ENCODE measurements around the gene AKT3. TPM values are rescaled to one million over a fixed set of nuclear protein-coding genes. Genes with fewer than 3 reads are reported as not detected.

The AKT3 gene
- total and polyA plus RNA-seq, 2 donors (not counting 1 experiment from before 2014, with no cell fraction given): 37.8 to 42.0 TPM

- H3K4me1 ChIP-seq (ENCODE audit: control insufficient read depth, extremely low read depth, insufficient read depth, low read length): no peaks in the 10 kb centered on the region
- no peak overlapping the region for H3K4me2 ChIP-seq (ENCODE audit: extremely low read depth, insufficient read depth, low read length)
- no peak overlapping the region for H2AFZ ChIP-seq (ENCODE audit: low read length)
- H3K36me3 ChIP-seq (ENCODE audit: control insufficient read depth, insufficient read depth, low read length): peaks cover 6% of the 10 kb centered on the region
- H3K27me3 ChIP-seq (ENCODE audit: control insufficient read depth, insufficient read depth, low read length): no peaks in the 10 kb centered on the region
- H3K9ac ChIP-seq (ENCODE audit: insufficient read depth, low read length): no peak overlapping the region
- H3K9me3 ChIP-seq (ENCODE audit: control insufficient read depth, insufficient read depth, low read depth, low read length): no peaks in the 10 kb centered on the region
- H3K27ac ChIP-seq (ENCODE audit: insufficient read depth, low read length): no peak overlapping the region
- H3K4me3 ChIP-seq (replicated peaks in 1 of 4; ENCODE audit: control extremely low read depth in 1 of 4, insufficient read depth in 1 of 4, low read depth in 3 of 4, low read length in 4 of 4): no peak overlapping the region
- TF ChIP-seq EZH2 (IDR thresholded peaks at IDR 0.05; ENCODE audit: low read length, missing control alignments): no peak
- TF ChIP-seq CTCF (conservative IDR thresholded peaks at IDR 0.05 in 1 of 2, IDR thresholded peaks at IDR 0.05 in 1 of 2; ENCODE audit: low read depth in 1 of 2, low read length in 2 of 2): no peak
- no peak for DNase-seq (ENCODE audit: low read depth in 2 of 2)
- H3K79me2 ChIP-seq (ENCODE audit: control insufficient read depth, insufficient read depth, low read length): no peaks in the 10 kb centered on the region
- H4K20me1 ChIP-seq (ENCODE audit: control insufficient read depth, extremely low read depth, insufficient read depth, low read length): no peaks in the 10 kb centered on the region
These were observed 342.3 kb downstream of the AKT3 start for GRCh38 chr1:243507672-243508302.

DNA sequence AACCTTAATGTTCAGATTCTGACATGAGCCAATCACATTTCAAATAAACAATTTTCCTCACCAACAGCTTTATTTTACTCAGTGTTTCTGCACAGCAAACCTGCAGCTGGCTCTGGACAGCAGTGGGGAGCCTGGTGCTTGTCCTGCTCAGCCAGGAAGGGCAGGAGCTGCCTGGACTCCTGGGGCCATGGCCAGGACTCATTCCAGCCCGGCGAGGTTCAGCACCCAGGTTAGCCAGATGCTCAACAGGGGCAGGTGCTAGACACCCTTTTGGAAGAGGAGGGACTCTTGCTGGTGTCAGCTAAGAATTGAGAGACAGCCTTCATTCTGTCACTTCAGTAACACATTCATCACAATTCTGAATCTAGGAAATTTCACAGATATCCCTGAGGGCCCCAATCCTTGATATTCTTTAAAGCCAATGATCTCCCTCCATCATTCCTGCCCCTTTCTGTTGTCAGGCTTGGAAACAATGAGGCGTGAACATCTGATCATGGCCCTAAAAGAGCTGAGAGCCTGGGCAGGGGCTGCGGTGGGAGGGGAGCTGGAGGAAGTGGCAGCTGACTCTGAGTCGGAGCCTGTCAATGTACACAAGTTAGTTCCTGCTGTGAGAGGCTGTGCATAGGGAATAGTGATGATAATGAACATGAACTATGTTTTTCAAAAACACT, 342.9 kb downstream of the AKT3 start:
- no peak overlapping the region for H2AFZ ChIP-seq (ENCODE audit: low read length)
- H3K36me3 ChIP-seq (ENCODE audit: control insufficient read depth, insufficient read depth, low read length): peaks cover 6% of the 10 kb centered on the region
- no peak for DNase-seq (ENCODE audit: low read depth in 2 of 2)
- H3K4me1 ChIP-seq (ENCODE audit: control insufficient read depth, extremely low read depth, insufficient read depth, low read length): no peaks in the 10 kb centered on the region
- no peaks in the 10 kb centered on the region for H3K9me3 ChIP-seq (ENCODE audit: control insufficient read depth, insufficient read depth, low read depth, low read length)
- no peak overlapping the region for H3K4me2 ChIP-seq (ENCODE audit: extremely low read depth, insufficient read depth, low read length)
- H3K4me3 ChIP-seq (replicated peaks in 1 of 4; ENCODE audit: control extremely low read depth in 1 of 4, insufficient read depth in 1 of 4, low read depth in 3 of 4, low read length in 4 of 4): no peak overlapping the region
- no peaks in the 10 kb centered on the region for H3K79me2 ChIP-seq (ENCODE audit: control insufficient read depth, insufficient read depth, low read length)
- H3K9ac ChIP-seq (ENCODE audit: insufficient read depth, low read length): no peak overlapping the region
- TF ChIP-seq EZH2 (IDR thresholded peaks at IDR 0.05; ENCODE audit: low read length, missing control alignments) (no peak), CTCF (conservative IDR thresholded peaks at IDR 0.05 in 1 of 2, IDR thresholded peaks at IDR 0.05 in 1 of 2; ENCODE audit: low read depth in 1 of 2, low read length in 2 of 2) (no peak)
- no peaks in the 10 kb centered on the region for H4K20me1 ChIP-seq (ENCODE audit: control insufficient read depth, extremely low read depth, insufficient read depth, low read length)
- H3K27me3 ChIP-seq (ENCODE audit: control insufficient read depth, insufficient read depth, low read length): no peaks in the 10 kb centered on the region
- H3K27ac ChIP-seq (ENCODE audit: insufficient read depth, low read length): no peak overlapping the region

DNA sequence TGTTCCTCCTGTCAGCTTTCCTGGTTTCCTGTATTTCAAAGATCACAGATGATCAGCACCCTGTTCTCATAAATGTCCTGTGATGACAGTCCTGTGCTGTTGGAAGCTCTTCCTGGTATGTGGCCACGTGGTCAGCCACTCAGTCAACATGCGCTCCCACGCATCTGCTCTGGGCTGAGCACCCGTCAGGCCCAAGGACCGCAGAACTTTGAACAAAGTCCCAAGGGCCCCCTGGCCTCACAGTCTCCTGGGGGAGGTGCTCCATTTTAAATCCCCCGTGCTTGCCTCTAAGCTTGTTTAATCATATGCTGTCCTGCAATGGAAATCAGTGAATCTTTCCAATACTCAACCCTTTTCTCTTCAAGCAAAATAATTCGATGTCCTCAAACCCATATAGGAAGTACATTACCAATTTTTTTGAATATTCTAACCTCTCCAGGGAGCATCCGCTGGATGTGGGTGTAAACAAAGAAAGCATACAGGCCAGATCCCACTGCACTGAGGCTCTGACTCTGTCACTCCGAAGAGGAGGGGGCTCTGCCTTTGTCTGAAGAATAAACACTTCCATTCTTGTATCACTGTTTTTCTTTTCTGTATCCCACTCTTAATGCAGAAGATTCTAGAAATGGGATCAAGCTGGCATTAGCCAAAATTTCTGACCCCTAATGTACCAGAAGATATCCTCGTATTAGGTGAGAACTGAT, 343.9 kb downstream of the AKT3 start:
- no peak for TF ChIP-seq CTCF (conservative IDR thresholded peaks at IDR 0.05 in 1 of 2, IDR thresholded peaks at IDR 0.05 in 1 of 2; ENCODE audit: low read depth in 1 of 2, low read length in 2 of 2)
- H3K27me3 ChIP-seq (ENCODE audit: control insufficient read depth, insufficient read depth, low read length): no peaks in the 10 kb centered on the region
- H3K9ac ChIP-seq (ENCODE audit: insufficient read depth, low read length): no peak overlapping the region
- no peak overlapping the region for H2AFZ ChIP-seq (ENCODE audit: low read length)
- H3K36me3 ChIP-seq (ENCODE audit: control insufficient read depth, insufficient read depth, low read length): peaks cover 6% of the 10 kb centered on the region
- no peaks in the 10 kb centered on the region for H3K4me1 ChIP-seq (ENCODE audit: control insufficient read depth, extremely low read depth, insufficient read depth, low read length)
- no peaks in the 10 kb centered on the region for H4K20me1 ChIP-seq (ENCODE audit: control insufficient read depth, extremely low read depth, insufficient read depth, low read length)
- no peak overlapping the region for H3K4me3 ChIP-seq (replicated peaks in 1 of 4; ENCODE audit: control extremely low read depth in 1 of 4, insufficient read depth in 1 of 4, low read depth in 3 of 4, low read length in 4 of 4)
- no peaks in the 10 kb centered on the region for H3K79me2 ChIP-seq (ENCODE audit: control insufficient read depth, insufficient read depth, low read length)
- no peaks in the 10 kb centered on the region for H3K9me3 ChIP-seq (ENCODE audit: control insufficient read depth, insufficient read depth, low read depth, low read length)
- H3K4me2 ChIP-seq (ENCODE audit: extremely low read depth, insufficient read depth, low read length): no peak overlapping the region
- H3K27ac ChIP-seq (ENCODE audit: insufficient read depth, low read length): no peak overlapping the region
- DNase-seq (ENCODE audit: low read depth in 2 of 2): no peak

Data from fibroblast of lung (primary cell).